ENCODE results near the gene VASP.

DNA sequence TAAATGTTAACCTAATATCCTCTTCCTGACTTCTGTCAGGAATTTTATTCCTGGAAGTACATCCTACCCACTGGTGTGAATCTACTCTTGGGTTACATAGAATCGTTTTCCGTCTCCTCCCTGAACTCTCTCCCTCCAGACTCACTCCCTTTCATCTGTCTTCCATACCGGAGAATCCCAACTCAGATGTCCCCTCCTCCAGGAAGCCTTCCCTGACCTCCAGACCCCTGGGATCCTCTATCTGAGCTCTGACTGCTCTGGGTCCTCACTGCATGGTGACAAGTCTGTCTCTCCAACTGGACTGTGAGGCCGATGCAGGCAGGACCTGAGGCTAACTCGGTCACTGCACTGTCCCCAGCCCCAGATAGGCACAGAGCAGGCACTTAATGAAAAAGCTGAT is 52.8 kb downstream of the VASP start:
- no peak for TF ChIP-seq POLR2A (IDR thresholded peaks at IDR 0.05; ENCODE audit: insufficient read depth in 1 of 2, low read depth in 2 of 2, low read length in 2 of 2)
- TF ChIP-seq, protein P1, sequence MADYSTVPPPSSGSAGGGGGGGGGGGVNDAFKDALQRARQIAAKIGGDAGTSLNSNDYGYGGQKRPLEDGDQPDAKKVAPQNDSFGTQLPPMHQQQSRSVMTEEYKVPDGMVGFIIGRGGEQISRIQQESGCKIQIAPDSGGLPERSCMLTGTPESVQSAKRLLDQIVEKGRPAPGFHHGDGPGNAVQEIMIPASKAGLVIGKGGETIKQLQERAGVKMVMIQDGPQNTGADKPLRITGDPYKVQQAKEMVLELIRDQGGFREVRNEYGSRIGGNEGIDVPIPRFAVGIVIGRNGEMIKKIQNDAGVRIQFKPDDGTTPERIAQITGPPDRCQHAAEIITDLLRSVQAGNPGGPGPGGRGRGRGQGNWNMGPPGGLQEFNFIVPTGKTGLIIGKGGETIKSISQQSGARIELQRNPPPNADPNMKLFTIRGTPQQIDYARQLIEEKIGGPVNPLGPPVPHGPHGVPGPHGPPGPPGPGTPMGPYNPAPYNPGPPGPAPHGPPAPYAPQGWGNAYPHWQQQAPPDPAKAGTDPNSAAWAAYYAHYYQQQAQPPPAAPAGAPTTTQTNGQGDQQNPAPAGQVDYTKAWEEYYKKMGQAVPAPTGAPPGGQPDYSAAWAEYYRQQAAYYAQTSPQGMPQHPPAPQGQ (CRISPR knock-in tag; IDR thresholded peaks at IDR 0.05; ENCODE audit: borderline replicate concordance) = no peak
- TF ChIP-seq ZNF253 (CRISPR knock-in tag; IDR thresholded peaks at IDR 0.05; ENCODE audit: borderline replicate concordance) = no peak
- no peak for TF ChIP-seq ZNF749 (CRISPR knock-in tag; IDR thresholded peaks at IDR 0.05; ENCODE audit: borderline replicate concordance)
- no peak for TF ChIP-seq AGO1 (IDR thresholded peaks at IDR 0.05; ENCODE audit: low read depth, low read length, poor library complexity, severe bottlenecking)
- TF ChIP-seq, protein P2, sequence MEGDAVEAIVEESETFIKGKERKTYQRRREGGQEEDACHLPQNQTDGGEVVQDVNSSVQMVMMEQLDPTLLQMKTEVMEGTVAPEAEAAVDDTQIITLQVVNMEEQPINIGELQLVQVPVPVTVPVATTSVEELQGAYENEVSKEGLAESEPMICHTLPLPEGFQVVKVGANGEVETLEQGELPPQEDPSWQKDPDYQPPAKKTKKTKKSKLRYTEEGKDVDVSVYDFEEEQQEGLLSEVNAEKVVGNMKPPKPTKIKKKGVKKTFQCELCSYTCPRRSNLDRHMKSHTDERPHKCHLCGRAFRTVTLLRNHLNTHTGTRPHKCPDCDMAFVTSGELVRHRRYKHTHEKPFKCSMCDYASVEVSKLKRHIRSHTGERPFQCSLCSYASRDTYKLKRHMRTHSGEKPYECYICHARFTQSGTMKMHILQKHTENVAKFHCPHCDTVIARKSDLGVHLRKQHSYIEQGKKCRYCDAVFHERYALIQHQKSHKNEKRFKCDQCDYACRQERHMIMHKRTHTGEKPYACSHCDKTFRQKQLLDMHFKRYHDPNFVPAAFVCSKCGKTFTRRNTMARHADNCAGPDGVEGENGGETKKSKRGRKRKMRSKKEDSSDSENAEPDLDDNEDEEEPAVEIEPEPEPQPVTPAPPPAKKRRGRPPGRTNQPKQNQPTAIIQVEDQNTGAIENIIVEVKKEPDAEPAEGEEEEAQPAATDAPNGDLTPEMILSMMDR (CRISPR knock-in tag; IDR thresholded peaks at IDR 0.05) = no peak
- no peak for TF ChIP-seq ZNF510 (CRISPR knock-in tag; IDR thresholded peaks at IDR 0.05; ENCODE audit: low read depth)
- TF ChIP-seq ZSCAN21 (CRISPR knock-in tag; IDR thresholded peaks at IDR 0.05; ENCODE audit: borderline replicate concordance) = no peak
- TF ChIP-seq ZNF629 (CRISPR knock-in tag; conservative IDR thresholded peaks at IDR 0.05) = no peak
- no peak for TF ChIP-seq GATA4 (IDR thresholded peaks at IDR 0.05; ENCODE audit: borderline replicate concordance, low read depth)
- TF ChIP-seq, protein P3, sequence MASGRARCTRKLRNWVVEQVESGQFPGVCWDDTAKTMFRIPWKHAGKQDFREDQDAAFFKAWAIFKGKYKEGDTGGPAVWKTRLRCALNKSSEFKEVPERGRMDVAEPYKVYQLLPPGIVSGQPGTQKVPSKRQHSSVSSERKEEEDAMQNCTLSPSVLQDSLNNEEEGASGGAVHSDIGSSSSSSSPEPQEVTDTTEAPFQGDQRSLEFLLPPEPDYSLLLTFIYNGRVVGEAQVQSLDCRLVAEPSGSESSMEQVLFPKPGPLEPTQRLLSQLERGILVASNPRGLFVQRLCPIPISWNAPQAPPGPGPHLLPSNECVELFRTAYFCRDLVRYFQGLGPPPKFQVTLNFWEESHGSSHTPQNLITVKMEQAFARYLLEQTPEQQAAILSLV (CRISPR knock-in tag; IDR thresholded peaks at IDR 0.05; ENCODE audit: borderline replicate concordance) = no peak
- TF ChIP-seq, protein P4, sequence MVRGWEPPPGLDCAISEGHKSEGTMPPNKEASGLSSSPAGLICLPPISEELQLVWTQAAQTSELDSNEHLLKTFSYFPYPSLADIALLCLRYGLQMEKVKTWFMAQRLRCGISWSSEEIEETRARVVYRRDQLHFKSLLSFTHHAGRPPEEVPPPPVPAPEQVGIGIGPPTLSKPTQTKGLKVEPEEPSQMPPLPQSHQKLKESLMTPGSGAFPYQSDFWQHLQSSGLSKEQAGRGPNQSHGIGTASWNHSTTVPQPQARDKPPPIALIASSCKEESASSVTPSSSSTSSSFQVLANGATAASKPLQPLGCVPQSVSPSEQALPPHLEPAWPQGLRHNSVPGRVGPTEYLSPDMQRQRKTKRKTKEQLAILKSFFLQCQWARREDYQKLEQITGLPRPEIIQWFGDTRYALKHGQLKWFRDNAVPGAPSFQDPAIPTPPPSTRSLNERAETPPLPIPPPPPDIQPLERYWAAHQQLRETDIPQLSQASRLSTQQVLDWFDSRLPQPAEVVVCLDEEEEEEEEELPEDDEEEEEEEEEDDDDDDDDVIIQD (CRISPR knock-in tag; IDR thresholded peaks at IDR 0.05; ENCODE audit: low read depth) = no peak
- no peak for TF ChIP-seq CHD4 (IDR thresholded peaks at IDR 0.05; ENCODE audit: borderline replicate concordance, low read length)
